HFFc6 (cell line): ENCODE data around the gene KANSL1. TPM values are rescaled to one million over a fixed set of nuclear protein-coding genes. Genes with fewer than 3 reads are reported as not detected.
A peak's percentile ranks its signal among the peaks of the same experiment; 100 is the strongest.

Experiments used
- DNase-seq: peaks from one replicate; pipeline ENCODE4 v3.0.0-alpha.2; 2018
- H3K27ac Mint-ChIP-seq: 2 replicates; pipeline ENCODE4 v1.8.0; 2020; ENCODE audit warnings: mild to moderate bottlenecking, mixed read lengths
- H3K27me3 Mint-ChIP-seq: 2 replicates; pipeline ENCODE4 v1.8.0; 2021; ENCODE audit warnings: mild to moderate bottlenecking, moderate library complexity, mixed read lengths; ENCODE audit not compliant: insufficient read depth
- H3K36me3 Mint-ChIP-seq: 2 replicates; pipeline ENCODE4 v1.8.0; 2021; ENCODE audit warnings: low read depth, mixed read lengths
- H3K4me1 Mint-ChIP-seq: 2 replicates; pipeline ENCODE4 v1.8.0; 2020; ENCODE audit warnings: low read depth, mixed read lengths
- H3K4me3 Mint-ChIP-seq: 2 replicates; pipeline ENCODE4 v1.8.0; 2020; ENCODE audit warnings: mild to moderate bottlenecking, moderate library complexity, mixed read lengths
- H3K9me3 Mint-ChIP-seq: 2 replicates; pipeline ENCODE4 v1.8.0; 2020; ENCODE audit warnings: mild to moderate bottlenecking, mixed read lengths
- CTCF ChIP-seq: fragments of 200-600 bp; sonication (generic); IDR thresholded peaks from 2 replicates; pipeline ENCODE4 v1.5.0; 2021; ENCODE audit warnings: antibody characterized with exemption, mild to moderate bottlenecking
- total RNA-seq, 6 experiments: library from RNA; stranded (reverse); fragmentation: NEBNext Ultra II Directional; extraction: Animal tissue kit (Norgen Biotek cat#: 25700); gene quantifications; 2 replicates in 1 of 6; 3 replicates in 5 of 6; pipeline ENCODE4 v1.2.3, GENCODE V29; 2021

The KANSL1 gene
- total RNA-seq, 6 experiments from 2014 or later: 23.8 to 33.0 (median 27.7) TPM

GRCh38 chr17:46139432-46140210 is 53.6 kb downstream of the KANSL1 start:
- DNase-seq: no peak
- H3K4me3 Mint-ChIP-seq: no peak overlapping the region
- no peaks in the 10 kb centered on the region for H3K36me3 Mint-ChIP-seq
- no peaks in the 10 kb centered on the region; the same call in 1 of the 2 replicates for H3K27me3 Mint-ChIP-seq
- TF ChIP-seq CTCF: no peak
- no peaks in the 10 kb centered on the region for H3K9me3 Mint-ChIP-seq
- peaks cover 66% of the 10 kb centered on the region for H3K4me1 Mint-ChIP-seq
- H3K27ac Mint-ChIP-seq: 0 out of 2 replicates have a peak overlapping the region, but pooled peaks have one; percentile 20

GRCh38 chr17:46138473-46138872 is 54.8 kb downstream of the KANSL1 start:
- Mint-ChIP-seq H3K27me3 (no peaks in the 10 kb centered on the region; the same call in 1 of the 2 replicates), H3K4me1 (peaks cover 66% of the 10 kb centered on the region), H3K9me3 (no peaks in the 10 kb centered on the region), H3K36me3 (no peaks in the 10 kb centered on the region; the same call in 1 of the 2 replicates), H3K4me3 (no peak overlapping the region), H3K27ac (no peak overlapping the region)
- TF ChIP-seq CTCF: no peak
- DNase-seq: no peak

- Mint-ChIP-seq H3K36me3 (peaks cover 6% of the 10 kb centered on the region; the same call in 1 of the 2 replicates), H3K4me1 (peaks cover 60% of the 10 kb centered on the region), H3K27me3 (no peaks in the 10 kb centered on the region; the same call in 1 of the 2 replicates), H3K9me3 (no peaks in the 10 kb centered on the region), H3K4me3 (no peak overlapping the region), H3K27ac (no peak overlapping the region; the same call in 1 of the 2 replicates)
- TF ChIP-seq CTCF: no peak
- DNase-seq: no peak
Measured at GRCh38 chr17:46136820-46137219, 56.4 kb downstream of the KANSL1 start.

- Mint-ChIP-seq H3K27ac (no peak overlapping the region), H3K4me3 (no peak overlapping the region), H3K36me3 (peaks cover 6% of the 10 kb centered on the region; the same call in 1 of the 2 replicates), H3K4me1 (peaks cover 55% of the 10 kb centered on the region), H3K27me3 (no peaks in the 10 kb centered on the region; the same call in 1 of the 2 replicates), H3K9me3 (no peaks in the 10 kb centered on the region)
- TF ChIP-seq CTCF: no peak
- no peak for DNase-seq
Measured at GRCh38 chr17:46135879-46136563, 57.2 kb downstream of the KANSL1 start.

- Mint-ChIP-seq H3K9me3 (no peaks in the 10 kb centered on the region), H3K27ac (no peak overlapping the region), H3K4me1 (peaks cover 58% of the 10 kb centered on the region), H3K4me3 (no peak overlapping the region), H3K36me3 (peaks cover 6% of the 10 kb centered on the region; the same call in 1 of the 2 replicates), H3K27me3 (no peaks in the 10 kb centered on the region; the same call in 1 of the 2 replicates)
- DNase-seq: no peak
- TF ChIP-seq CTCF: no peak
Measured at GRCh38 chr17:46135126-46135812, 58.0 kb downstream of the KANSL1 start.
